ENCODE results near the gene ARHGEF3.
"Not testable (repeated sequence)": the region's sequence is repeated elsewhere in the genome, so short reads cannot be mapped to it uniquely, and the experiment has no call there.

ARHGEF3 gene

DNA sequence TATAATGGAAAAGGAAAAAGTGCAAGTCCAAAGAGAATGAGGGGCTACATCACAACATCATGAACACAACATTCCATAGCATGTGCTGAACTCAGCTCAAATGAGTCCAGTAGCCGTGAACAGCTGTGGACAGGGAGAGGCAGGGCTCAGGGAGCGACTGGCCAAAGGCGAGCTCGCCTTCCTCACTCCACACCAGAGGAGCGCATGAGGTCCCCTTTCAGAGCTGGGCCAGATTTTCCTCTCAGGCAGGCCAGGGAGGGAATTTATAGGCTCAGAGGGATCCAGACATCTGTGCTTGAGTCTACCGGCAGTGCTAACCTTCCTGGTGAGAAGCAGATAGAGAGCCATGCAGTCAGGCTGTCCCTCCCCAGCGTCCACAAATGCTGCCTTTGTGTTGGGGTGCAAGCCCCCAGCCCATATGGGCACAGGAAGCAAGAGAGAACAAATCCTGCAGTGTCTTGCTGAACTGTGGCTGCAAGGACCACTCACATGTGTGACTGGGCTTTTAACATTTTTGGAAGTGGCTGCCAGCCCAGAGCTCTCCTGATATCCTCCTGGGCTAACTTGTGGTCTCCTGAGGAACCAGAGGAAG is 32.5 kb downstream of the ARHGEF3 start:
- Histone ChIP-seq H3K27ac (ENCODE audit: low read depth, low read length, severe bottlenecking) (peak overlapping the region; percentile 17), H3K36me3 (ENCODE audit: control insufficient read depth, insufficient read depth, low read length) (peaks cover 43% of the 10 kb centered on the region), H3K4me1 (ENCODE audit: control insufficient read depth, insufficient read depth, low read length, poor library complexity, severe bottlenecking) (peaks cover 4% of the 10 kb centered on the region), H3K4me3 (ENCODE audit: extremely low read depth, insufficient read depth, low read length, poor library complexity, severe bottlenecking) (no peak overlapping the region), H3K9me3 (ENCODE audit: control insufficient read depth, low read length) (no peaks in the 10 kb centered on the region)
- WGBS, 2 experiments (ENCODE audit: insufficient coverage in 2 of 2): 85 to 87% methylated on average over 3 to 7 of the region's 7 CpGs

DNA sequence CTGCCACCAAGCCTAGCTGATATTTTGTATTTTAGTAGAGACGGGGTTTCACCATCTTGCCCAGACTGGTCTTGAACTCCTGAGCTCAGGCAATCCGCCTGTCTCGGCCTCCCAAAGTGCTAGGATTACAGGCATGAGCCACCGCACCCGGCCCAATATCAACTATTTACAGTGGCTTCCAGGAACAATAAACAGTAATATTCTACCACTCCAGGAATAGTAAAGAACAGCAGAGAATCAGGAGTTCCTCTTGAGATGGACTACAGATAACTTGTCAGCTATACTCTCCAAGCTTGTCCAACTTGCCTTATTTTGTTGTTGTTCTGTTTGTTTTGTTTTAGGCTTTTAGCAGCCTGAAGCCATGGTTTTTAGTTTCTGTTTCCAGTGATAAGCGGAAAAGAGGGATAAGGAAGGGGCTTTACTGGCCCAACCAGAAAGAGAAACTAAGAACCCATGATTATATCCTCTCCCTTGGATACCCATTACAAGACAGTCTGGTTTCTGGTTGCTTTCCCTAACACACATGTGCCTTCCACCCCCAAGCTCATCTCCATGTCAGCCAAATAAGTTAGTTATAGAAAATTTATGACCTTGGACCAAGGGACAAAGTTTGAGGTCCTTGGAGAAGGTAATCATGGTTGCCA is 36.7 kb downstream of the ARHGEF3 start:
- H3K4me1 ChIP-seq (ENCODE audit: control insufficient read depth, insufficient read depth, low read length, poor library complexity, severe bottlenecking): peaks cover 4% of the 10 kb centered on the region
- 91 to 96% methylated on average over 4 of the region's 6 CpGs for WGBS, 2 experiments (ENCODE audit: insufficient coverage in 2 of 2)
- no peak overlapping the region for H3K4me3 ChIP-seq (ENCODE audit: extremely low read depth, insufficient read depth, low read length, poor library complexity, severe bottlenecking)
- no peaks in the 10 kb centered on the region for H3K9me3 ChIP-seq (ENCODE audit: control insufficient read depth, low read length)
- peaks cover 12% of the 10 kb centered on the region for H3K36me3 ChIP-seq (ENCODE audit: control insufficient read depth, insufficient read depth, low read length)
- H3K27ac ChIP-seq (ENCODE audit: low read depth, low read length, severe bottlenecking): peak overlapping the region; percentile 69

DNA sequence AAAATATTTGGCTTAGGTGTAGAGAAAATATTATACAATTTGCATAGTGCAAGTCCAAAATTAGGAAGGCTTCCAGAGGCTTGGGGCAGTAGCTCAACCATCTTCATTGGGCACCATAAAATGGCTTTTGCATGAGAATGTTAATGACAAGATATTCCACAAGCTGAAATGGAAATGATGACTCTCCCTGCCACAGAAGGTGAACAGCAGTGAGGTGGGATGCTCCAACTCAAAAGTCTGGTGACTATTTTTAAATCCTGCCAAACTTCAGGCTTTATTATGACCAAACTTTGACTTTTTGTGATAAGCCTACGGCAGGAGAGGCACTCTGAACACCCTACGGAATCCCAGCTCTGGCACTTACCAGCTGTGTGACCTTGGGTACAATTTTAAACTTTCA is 37.6 kb downstream of the ARHGEF3 start:
- H3K36me3 ChIP-seq (ENCODE audit: control insufficient read depth, insufficient read depth, low read length): peaks cover 12% of the 10 kb centered on the region
- H3K4me1 ChIP-seq (ENCODE audit: control insufficient read depth, insufficient read depth, low read length, poor library complexity, severe bottlenecking): peaks cover 4% of the 10 kb centered on the region
- H3K27ac ChIP-seq (ENCODE audit: low read depth, low read length, severe bottlenecking): no peak overlapping the region
- H3K4me3 ChIP-seq (ENCODE audit: extremely low read depth, insufficient read depth, low read length, poor library complexity, severe bottlenecking): no peak overlapping the region
- 93 to 100% methylated on average over 2 of the region's 2 CpGs for WGBS, 2 experiments (ENCODE audit: insufficient coverage in 2 of 2)
- H3K9me3 ChIP-seq (ENCODE audit: control insufficient read depth, low read length): no peaks in the 10 kb centered on the region

DNA sequence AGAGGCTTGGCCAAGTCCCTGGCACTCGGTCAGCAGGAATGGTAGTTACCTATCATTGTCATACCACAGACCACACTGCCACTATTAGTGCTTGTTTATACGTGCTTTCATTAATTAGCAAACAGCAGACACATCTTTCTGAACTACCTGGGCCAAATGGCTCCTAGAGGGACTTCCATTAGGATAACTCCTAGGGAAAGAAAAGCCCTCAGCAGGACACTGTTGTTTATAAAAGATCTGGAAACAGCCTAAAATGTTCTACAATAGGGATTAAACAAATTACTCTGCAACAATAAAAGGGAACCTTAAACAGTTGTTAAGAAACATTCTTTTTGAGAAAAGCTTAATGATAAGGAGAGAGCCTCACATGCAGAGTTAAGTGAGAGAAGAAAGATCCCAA is 38.5 kb downstream of the ARHGEF3 start:
- Histone ChIP-seq H3K36me3 (ENCODE audit: control insufficient read depth, insufficient read depth, low read length) (peaks cover 8% of the 10 kb centered on the region), H3K9me3 (ENCODE audit: control insufficient read depth, low read length) (no peaks in the 10 kb centered on the region), H3K4me1 (ENCODE audit: control insufficient read depth, insufficient read depth, low read length, poor library complexity, severe bottlenecking) (peaks cover 7% of the 10 kb centered on the region), H3K4me3 (ENCODE audit: extremely low read depth, insufficient read depth, low read length, poor library complexity, severe bottlenecking) (no peak overlapping the region), H3K27ac (ENCODE audit: low read depth, low read length, severe bottlenecking) (no peak overlapping the region)
- WGBS, 2 experiments (ENCODE audit: insufficient coverage in 2 of 2): 67 to 80% methylated on average over 1 to 2 of the region's 2 CpGs

DNA sequence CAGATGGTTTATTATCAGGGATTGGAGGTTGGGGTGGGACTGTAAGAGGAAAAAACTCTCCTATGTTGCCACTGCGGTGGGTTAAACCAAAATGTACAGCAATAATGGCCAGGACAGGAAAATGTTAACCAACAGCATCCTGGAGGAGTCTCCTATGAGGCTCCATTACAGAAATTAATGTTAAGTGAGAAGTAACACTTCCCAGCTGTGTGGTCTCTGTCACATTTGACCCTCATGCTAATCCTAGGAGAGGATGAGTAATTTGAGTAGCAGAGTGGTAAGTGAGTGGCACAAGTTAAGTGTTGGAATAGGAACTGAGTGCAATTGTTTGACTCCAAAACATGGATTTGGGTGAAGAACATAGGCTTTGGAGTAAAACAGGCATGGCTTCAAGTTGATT is 39.0 kb downstream of the ARHGEF3 start:
- Histone ChIP-seq H3K4me1 (ENCODE audit: control insufficient read depth, insufficient read depth, low read length, poor library complexity, severe bottlenecking) (peaks cover 9% of the 10 kb centered on the region), H3K36me3 (ENCODE audit: control insufficient read depth, insufficient read depth, low read length) (peaks cover 7% of the 10 kb centered on the region), H3K9me3 (ENCODE audit: control insufficient read depth, low read length) (no peaks in the 10 kb centered on the region), H3K4me3 (ENCODE audit: extremely low read depth, insufficient read depth, low read length, poor library complexity, severe bottlenecking) (no peak overlapping the region), H3K27ac (ENCODE audit: low read depth, low read length, severe bottlenecking) (no peak overlapping the region)
- WGBS, 2 experiments (ENCODE audit: insufficient coverage in 2 of 2): 100% methylated on average over 1 of the region's 1 CpG

DNA sequence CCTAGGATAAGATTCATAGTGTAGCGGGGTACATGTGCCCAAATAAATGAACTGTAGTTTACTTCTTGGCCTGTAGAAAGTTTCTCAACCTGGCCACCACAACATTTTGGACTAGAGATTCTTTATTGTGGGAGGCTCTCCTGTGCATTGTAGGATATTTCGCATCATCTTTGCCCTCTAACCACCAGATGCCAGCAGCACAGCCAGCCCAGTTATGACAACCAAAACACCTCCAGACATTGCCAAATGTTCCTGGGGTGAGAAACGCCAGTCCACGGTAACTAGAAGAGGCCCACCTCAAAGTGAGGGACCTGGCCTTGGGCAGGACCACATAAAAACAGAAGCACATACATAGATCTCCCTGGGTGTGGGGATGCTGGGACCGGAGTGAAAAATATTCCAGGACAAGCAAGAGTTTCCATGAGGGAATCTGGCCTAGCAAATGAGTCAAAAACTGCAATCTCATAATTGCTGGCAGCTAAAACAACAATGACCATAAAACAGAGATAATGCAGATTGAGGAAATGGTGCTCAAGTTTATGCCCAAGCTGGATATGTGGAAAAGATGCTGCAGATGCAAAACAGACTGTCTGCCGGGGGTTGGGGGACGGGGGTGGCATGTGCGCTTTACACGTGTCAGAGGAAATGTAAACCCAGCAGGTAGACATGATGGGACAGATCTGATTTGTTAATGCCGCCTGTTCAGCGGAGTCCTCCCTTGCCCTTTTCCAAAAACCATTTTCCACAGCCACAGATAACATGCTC is 39.7 kb downstream of the ARHGEF3 start:
- peaks cover 9% of the 10 kb centered on the region for H3K4me1 ChIP-seq (ENCODE audit: control insufficient read depth, insufficient read depth, low read length, poor library complexity, severe bottlenecking)
- H3K27ac ChIP-seq (ENCODE audit: low read depth, low read length, severe bottlenecking): no peak overlapping the region
- H3K9me3 ChIP-seq (ENCODE audit: control insufficient read depth, low read length): no peaks in the 10 kb centered on the region
- H3K36me3 ChIP-seq (ENCODE audit: control insufficient read depth, insufficient read depth, low read length): peaks cover 7% of the 10 kb centered on the region
- 96 to 97% methylated on average over 6 to 8 of the region's 11 CpGs for WGBS, 2 experiments (ENCODE audit: insufficient coverage in 2 of 2)
- H3K4me3 ChIP-seq (ENCODE audit: extremely low read depth, insufficient read depth, low read length, poor library complexity, severe bottlenecking): no peak overlapping the region

DNA sequence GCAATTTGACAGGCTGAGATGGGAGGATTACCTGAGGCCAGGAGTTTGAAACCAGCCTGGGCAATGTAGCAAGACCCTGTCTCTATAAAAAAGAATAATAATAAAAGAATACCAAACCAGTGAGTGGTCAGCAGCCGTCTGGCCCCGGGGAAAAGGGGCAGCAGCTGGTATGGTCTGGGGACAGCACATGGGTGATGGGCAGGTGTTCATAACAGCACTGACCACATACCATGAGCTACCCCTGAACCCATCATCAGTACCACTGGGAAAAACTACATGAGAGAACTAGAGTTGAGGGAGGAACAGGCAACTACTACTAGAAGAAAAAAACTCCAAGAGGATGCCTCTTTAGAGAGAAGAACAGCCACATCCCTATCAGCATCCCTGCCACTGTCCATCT is 40.7 kb downstream of the ARHGEF3 start:
- Histone ChIP-seq H3K4me3 (ENCODE audit: extremely low read depth, insufficient read depth, low read length, poor library complexity, severe bottlenecking) (no peak overlapping the region), H3K27ac (ENCODE audit: low read depth, low read length, severe bottlenecking) (no peak overlapping the region), H3K4me1 (ENCODE audit: control insufficient read depth, insufficient read depth, low read length, poor library complexity, severe bottlenecking) (peaks cover 7% of the 10 kb centered on the region), H3K36me3 (ENCODE audit: control insufficient read depth, insufficient read depth, low read length) (peaks cover 7% of the 10 kb centered on the region), H3K9me3 (ENCODE audit: control insufficient read depth, low read length) (no peaks in the 10 kb centered on the region)
- WGBS, 2 experiments (ENCODE audit: insufficient coverage in 2 of 2): no CpG with 5 or more reads among the region's 2 CpGs

DNA sequence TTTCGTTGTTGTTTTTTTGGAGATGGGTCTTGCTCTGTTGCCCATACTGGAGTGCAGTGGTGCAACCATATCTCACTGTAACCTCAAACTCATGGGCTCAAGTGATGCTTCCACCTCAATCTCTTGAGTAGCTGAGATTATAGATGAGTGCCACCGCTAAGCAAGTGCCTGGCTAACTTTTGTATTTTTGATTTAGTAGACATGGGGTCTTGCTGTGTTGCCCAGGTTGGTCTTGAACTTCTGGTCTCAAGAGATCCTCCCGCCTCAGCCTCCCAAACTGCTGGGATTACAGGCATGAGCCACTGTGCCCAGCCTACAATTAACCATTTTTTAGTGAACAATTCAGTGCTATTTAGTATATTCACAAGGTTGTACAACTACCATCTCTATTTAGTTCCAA is 42.2 kb downstream of the ARHGEF3 start:
- Histone ChIP-seq H3K27ac (ENCODE audit: low read depth, low read length, severe bottlenecking) (no peak overlapping the region), H3K36me3 (ENCODE audit: control insufficient read depth, insufficient read depth, low read length) (peaks cover 18% of the 10 kb centered on the region), H3K4me1 (ENCODE audit: control insufficient read depth, insufficient read depth, low read length, poor library complexity, severe bottlenecking) (peaks cover 7% of the 10 kb centered on the region), H3K9me3 (ENCODE audit: control insufficient read depth, low read length) (no peaks in the 10 kb centered on the region), H3K4me3 (ENCODE audit: extremely low read depth, insufficient read depth, low read length, poor library complexity, severe bottlenecking) (no peak overlapping the region)
- 94% methylated on average over 2 of the region's 3 CpGs; no CpG with 5 or more reads in 1 of the 2 experiments for WGBS, 2 experiments (ENCODE audit: insufficient coverage in 2 of 2)

DNA sequence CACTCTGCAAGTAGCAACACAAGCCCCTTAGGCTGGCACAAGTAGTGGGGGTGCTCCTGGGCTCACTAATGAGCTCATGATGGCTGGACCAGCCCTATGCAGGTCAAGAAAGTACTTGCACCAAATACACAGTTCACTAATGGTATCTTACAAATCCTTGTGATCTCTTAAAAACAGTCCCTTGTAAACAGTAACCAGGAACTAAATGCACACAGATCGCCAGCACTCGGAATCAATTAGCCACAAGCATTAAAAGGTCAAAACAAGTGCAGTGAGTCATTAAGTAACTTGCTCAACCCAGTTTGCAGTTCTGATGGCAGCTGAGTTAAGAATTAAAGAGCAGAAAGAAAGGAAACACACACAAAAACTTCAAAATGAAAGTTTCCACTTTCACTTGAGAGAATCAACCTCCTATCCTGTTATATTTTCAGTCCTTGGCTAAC is 43.2 kb downstream of the ARHGEF3 start:
- WGBS, 2 experiments (ENCODE audit: insufficient coverage in 2 of 2): 71% methylated on average over 2 of the region's 2 CpGs; no CpG with 5 or more reads in 1 of the 2 experiments
- Histone ChIP-seq H3K9me3 (ENCODE audit: control insufficient read depth, low read length) (no peaks in the 10 kb centered on the region), H3K4me1 (ENCODE audit: control insufficient read depth, insufficient read depth, low read length, poor library complexity, severe bottlenecking) (peaks cover 7% of the 10 kb centered on the region), H3K36me3 (ENCODE audit: control insufficient read depth, insufficient read depth, low read length) (peaks cover 23% of the 10 kb centered on the region), H3K4me3 (ENCODE audit: extremely low read depth, insufficient read depth, low read length, poor library complexity, severe bottlenecking) (no peak overlapping the region), H3K27ac (ENCODE audit: low read depth, low read length, severe bottlenecking) (peak overlapping the region; percentile 51)

DNA sequence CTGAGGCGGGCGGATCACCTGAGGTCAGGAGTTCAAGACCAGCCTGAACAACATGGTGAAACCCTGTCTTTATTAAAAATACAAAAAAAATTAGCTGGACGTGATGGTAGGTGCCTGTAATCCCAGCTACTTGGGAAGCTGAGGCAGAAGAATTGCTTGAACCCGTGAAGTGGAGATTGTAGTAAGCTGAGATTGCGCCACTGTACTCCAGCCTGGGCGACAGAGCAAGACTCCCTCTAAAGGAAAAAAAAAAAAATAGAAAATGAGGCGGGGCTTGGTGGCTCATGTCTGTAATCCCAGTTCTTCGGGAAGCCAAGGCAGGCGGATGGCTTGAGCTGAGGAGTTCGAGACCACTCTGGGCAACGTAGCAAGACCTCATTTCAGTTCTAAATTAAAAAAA is 43.7 kb downstream of the ARHGEF3 start:
- H3K27ac ChIP-seq (ENCODE audit: low read depth, low read length, severe bottlenecking): not testable (repeated sequence)
- 100% methylated on average over 1 to 4 of the region's 11 CpGs for WGBS, 2 experiments (ENCODE audit: insufficient coverage in 2 of 2)

More for the DNA sequence above, 43.7 kb downstream of the ARHGEF3 start:
- peaks cover 26% of the 10 kb centered on the region for H3K36me3 ChIP-seq (ENCODE audit: control insufficient read depth, insufficient read depth, low read length)
- not testable (repeated sequence) for H3K9me3 ChIP-seq (ENCODE audit: control insufficient read depth, low read length); H3K4me1 ChIP-seq (ENCODE audit: control insufficient read depth, insufficient read depth, low read length, poor library complexity, severe bottlenecking); H3K4me3 ChIP-seq (ENCODE audit: extremely low read depth, insufficient read depth, low read length, poor library complexity, severe bottlenecking)

Measured in mesodermal cell (in vitro differentiated cells).